Osteocyte (in vitro differentiated cells): ENCODE data around the gene DET1. TPM values are rescaled to one million over a fixed set of nuclear protein-coding genes. Genes with fewer than 3 reads are reported as not detected.
"Not testable (repeated sequence)": the region's sequence is repeated elsewhere in the genome, so short reads cannot be mapped to it uniquely, and the experiment has no call there.

Experiments used
- DNase-seq: peaks from one replicate; pipeline ENCODE4 v3.0.0; 2021; ENCODE audit warnings: mixed read lengths; ENCODE audit not compliant: unreplicated experiment; ENCODE audit errors: extremely low spot score
- H3K27ac Mint-ChIP-seq: one replicate; pipeline ENCODE4 v1.8.0; 2021; ENCODE audit warnings: mild to moderate bottlenecking, mixed read lengths; ENCODE audit not compliant: unreplicated experiment
- H3K27me3 Mint-ChIP-seq: one replicate; pipeline ENCODE4 v1.8.0; 2021; ENCODE audit warnings: mixed read lengths; ENCODE audit not compliant: unreplicated experiment
- H3K36me3 Mint-ChIP-seq: one replicate; pipeline ENCODE4 v1.8.0; 2021; ENCODE audit warnings: mixed read lengths; ENCODE audit not compliant: unreplicated experiment
- H3K4me1 Mint-ChIP-seq: one replicate; pipeline ENCODE4 v1.8.0; 2021; ENCODE audit warnings: mixed read lengths; ENCODE audit not compliant: unreplicated experiment
- H3K4me3 Mint-ChIP-seq: one replicate; pipeline ENCODE4 v1.8.0; 2021; ENCODE audit warnings: mild to moderate bottlenecking, moderate library complexity, mixed read lengths; ENCODE audit not compliant: unreplicated experiment
- H3K9me3 Mint-ChIP-seq: one replicate; pipeline ENCODE4 v1.8.0; 2021; ENCODE audit warnings: mixed read lengths; ENCODE audit not compliant: unreplicated experiment
- CTCF ChIP-seq: fragments of 200-600 bp; sonication (generic); IDR thresholded peaks from 2 replicates; pipeline ENCODE4 v1.5.0; 2021; ENCODE audit warnings: antibody characterized with exemption, mild to moderate bottlenecking, moderate library complexity
- total RNA-seq: library from RNA; stranded (reverse); gene quantifications from 2 replicates; pipeline ENCODE4 v1.2.1, GENCODE V29; 2021

Gene DET1
- total RNA-seq, 1 donor from 2014 or later: 8.2 TPM

DNA sequence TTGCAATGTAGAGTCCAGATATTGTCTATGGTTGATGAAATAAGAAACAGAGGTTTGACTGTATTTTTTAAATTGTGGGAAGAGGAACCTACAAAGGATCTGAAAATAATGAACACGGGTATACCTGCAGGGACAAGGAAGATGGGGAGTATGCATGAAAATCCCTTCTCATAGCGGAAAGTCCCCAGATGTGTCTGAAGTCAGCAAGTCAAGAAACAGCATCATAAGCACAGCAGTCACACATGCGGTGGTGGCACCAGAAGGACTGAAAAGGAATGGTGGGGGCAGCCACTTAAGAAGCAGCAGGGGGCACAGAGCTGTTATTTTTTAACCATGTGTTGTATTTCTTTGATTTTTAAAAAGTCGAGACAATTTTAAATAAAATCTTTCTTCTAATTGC, 74.3 kb downstream of the DET1 start:
- DNase-seq: no peak
- TF ChIP-seq CTCF: no peak
- Mint-ChIP-seq H3K9me3 (no peaks in the 10 kb centered on the region), H3K27ac (no peak overlapping the region), H3K4me3 (no peak overlapping the region), H3K27me3 (no peaks in the 10 kb centered on the region), H3K36me3 (peaks cover 18% of the 10 kb centered on the region), H3K4me1 (peaks cover 10% of the 10 kb centered on the region)

DNA sequence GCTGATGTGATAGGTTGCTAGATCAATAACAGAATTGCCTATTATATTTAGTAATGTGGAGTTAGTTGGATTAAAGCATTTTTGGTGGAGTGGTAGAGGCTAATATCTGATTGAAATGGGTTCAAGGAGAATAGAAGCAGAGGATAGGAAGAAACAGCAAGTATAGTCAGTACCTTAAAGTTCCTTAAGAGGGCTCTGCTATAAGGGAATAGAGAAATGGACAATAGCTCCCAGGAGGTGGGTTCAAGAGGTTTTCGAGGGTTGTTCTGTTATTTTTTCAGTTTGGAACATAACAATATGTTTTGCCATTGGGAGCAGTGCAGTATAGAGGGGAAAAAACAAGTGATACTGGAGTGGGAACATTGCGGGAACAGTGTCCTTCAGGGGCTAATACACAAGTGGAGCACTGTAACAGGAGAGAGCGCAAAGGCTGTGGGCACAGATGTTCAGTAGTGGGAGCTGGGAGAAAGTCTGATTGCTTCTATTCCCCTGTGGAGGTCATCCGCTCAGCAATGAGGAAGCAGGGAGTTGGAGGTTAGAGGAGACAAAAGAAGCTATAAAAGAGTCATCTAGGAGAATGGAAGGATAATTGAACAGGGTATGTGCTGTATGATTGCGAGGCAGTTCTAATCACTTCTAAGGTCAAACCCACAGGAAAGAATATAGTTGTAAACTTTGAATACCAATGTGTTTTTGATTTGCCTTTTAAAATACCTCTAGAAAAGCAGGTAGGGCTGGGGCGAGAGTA, 75.7 kb downstream of the DET1 start:
- DNase-seq: no peak
- Mint-ChIP-seq H3K27me3 (no peaks in the 10 kb centered on the region), H3K36me3 (peaks cover 13% of the 10 kb centered on the region), H3K4me1 (peaks cover 21% of the 10 kb centered on the region), H3K27ac (no peak overlapping the region), H3K4me3 (no peak overlapping the region), H3K9me3 (no peaks in the 10 kb centered on the region)
- TF ChIP-seq CTCF: no peak

- no peaks in the 10 kb centered on the region for H3K27me3 Mint-ChIP-seq
- no peaks in the 10 kb centered on the region for H3K9me3 Mint-ChIP-seq
- no peak for TF ChIP-seq CTCF
- H3K36me3 Mint-ChIP-seq: peaks cover 7% of the 10 kb centered on the region
- no peak overlapping the region for H3K4me3 Mint-ChIP-seq
- peak; percentile 5 for DNase-seq
- peaks cover 25% of the 10 kb centered on the region for H3K4me1 Mint-ChIP-seq
- no peak overlapping the region for H3K27ac Mint-ChIP-seq
These were observed 77.2 kb downstream of the DET1 start for GRCh38 chr15:88469321-88469720.

- peak overlapping the region; percentile 92 for H3K4me3 Mint-ChIP-seq
- not testable (repeated sequence) for H3K9me3 Mint-ChIP-seq, H3K27me3 Mint-ChIP-seq, H3K36me3 Mint-ChIP-seq, H3K27ac Mint-ChIP-seq
- DNase-seq: peak; percentile 34
- H3K4me1 Mint-ChIP-seq: peaks cover 25% of the 10 kb centered on the region
These were observed 77.8 kb downstream of the DET1 start for GRCh38 chr15:88468721-88469120.

DNA sequence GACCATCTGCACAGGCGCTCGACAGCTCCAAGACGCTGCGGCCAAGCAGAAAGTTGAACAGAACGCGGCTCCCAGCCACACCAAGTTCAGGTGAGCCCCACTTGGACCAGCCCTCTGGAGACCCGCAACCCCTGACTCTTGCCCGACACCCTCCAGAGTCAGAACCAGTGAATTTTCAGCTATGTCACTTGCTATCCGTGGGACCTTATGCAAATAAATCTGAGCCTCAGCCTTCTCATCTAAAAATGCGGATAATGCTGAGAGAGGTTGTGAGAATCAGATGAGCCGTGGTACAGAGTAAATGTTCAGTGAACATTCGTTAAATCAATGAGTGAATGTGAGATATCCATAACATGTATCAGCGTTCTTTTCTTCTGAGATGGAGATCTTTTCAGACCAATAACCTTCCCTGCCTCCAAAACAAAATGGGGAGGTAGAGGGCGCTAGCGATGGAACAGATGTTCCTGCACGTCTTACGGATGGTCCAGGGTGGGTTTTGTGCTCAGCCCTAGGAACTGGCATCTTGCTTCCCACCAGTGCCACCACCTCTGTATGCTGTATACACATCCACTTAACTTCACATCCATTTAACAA, 78.4 kb downstream of the DET1 start:
- Mint-ChIP-seq H3K27ac (peak overlapping the region; percentile 99), H3K36me3 (peaks cover 9% of the 10 kb centered on the region), H3K27me3 (no peaks in the 10 kb centered on the region), H3K9me3 (no peaks in the 10 kb centered on the region), H3K4me1 (peaks cover 25% of the 10 kb centered on the region), H3K4me3 (peak overlapping the region; percentile 92)
- peak; percentile 44 for DNase-seq
- TF ChIP-seq CTCF: peak; percentile 27
